Measurements from ENCODE around the gene TMA16. TPM values are rescaled to one million over a fixed set of nuclear protein-coding genes. Genes with fewer than 3 reads are reported as not detected.

Gene TMA16
- total and polyA plus RNA-seq, 2 donors (not counting 1 experiment from before 2014, with no cell fraction given) = 21.0 to 21.5 TPM

DNA sequence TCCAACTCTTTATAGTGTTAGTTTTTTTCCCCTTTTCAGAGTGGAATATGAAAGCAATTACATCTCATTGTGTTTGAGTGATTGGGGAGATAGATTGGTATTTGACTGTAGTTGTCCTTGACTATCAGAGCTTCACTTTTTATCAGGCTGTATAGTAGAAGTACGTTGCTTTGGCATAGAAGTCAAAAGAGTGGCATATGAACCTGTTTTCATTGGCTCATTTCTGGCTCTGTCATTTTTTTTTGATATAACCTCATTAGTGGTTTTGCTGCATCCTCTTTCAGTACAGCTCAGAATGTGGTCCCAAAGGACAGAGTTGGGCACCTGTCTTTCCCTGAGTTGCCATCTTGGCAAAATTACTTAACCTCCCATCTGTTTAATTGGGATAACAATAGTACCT lies 1.4 kb downstream of the TMA16 start:
- TF ChIP-seq CTCF (conservative IDR thresholded peaks at IDR 0.05 in 1 of 2, IDR thresholded peaks at IDR 0.05 in 1 of 2; ENCODE audit: low read depth in 1 of 2, low read length in 2 of 2) = no peak

GRCh38 chr4:163500586-163500985 lies 6.1 kb downstream of the TMA16 start:
- no peak for DNase-seq (ENCODE audit: low read depth in 2 of 2)
- Histone ChIP-seq H3K9me3 (ENCODE audit: control insufficient read depth, insufficient read depth, low read depth, low read length) (no peaks in the 10 kb centered on the region), H3K9ac (ENCODE audit: insufficient read depth, low read length) (no peak overlapping the region), H3K27me3 (ENCODE audit: control insufficient read depth, insufficient read depth, low read length) (no peaks in the 10 kb centered on the region), H4K20me1 (ENCODE audit: control insufficient read depth, extremely low read depth, insufficient read depth, low read length) (no peaks in the 10 kb centered on the region), H3K4me3 (replicated peaks in 1 of 4; ENCODE audit: control extremely low read depth in 1 of 4, insufficient read depth in 1 of 4, low read depth in 3 of 4, low read length in 4 of 4) (no peak overlapping the region), H3K27ac (ENCODE audit: insufficient read depth, low read length) (no peak overlapping the region), H3K36me3 (ENCODE audit: control insufficient read depth, insufficient read depth, low read length) (no peaks in the 10 kb centered on the region), H3K4me1 (ENCODE audit: control insufficient read depth, extremely low read depth, insufficient read depth, low read length) (no peaks in the 10 kb centered on the region), H2AFZ (ENCODE audit: low read length) (no peak overlapping the region), H3K79me2 (ENCODE audit: control insufficient read depth, insufficient read depth, low read length) (peaks cover 88% of the 10 kb centered on the region), H3K4me2 (ENCODE audit: extremely low read depth, insufficient read depth, low read length) (no peak overlapping the region)
- TF ChIP-seq EZH2 (IDR thresholded peaks at IDR 0.05; ENCODE audit: low read length, missing control alignments) (no peak), CTCF (conservative IDR thresholded peaks at IDR 0.05 in 1 of 2, IDR thresholded peaks at IDR 0.05 in 1 of 2; ENCODE audit: low read depth in 1 of 2, low read length in 2 of 2) (no peak)

More for the DNA sequence above, 1.4 kb downstream of the TMA16 start:
- no peaks in the 10 kb centered on the region for H3K4me1 ChIP-seq (ENCODE audit: control insufficient read depth, extremely low read depth, insufficient read depth, low read length)
- peaks cover 57% of the 10 kb centered on the region for H3K79me2 ChIP-seq (ENCODE audit: control insufficient read depth, insufficient read depth, low read length)
- no peaks in the 10 kb centered on the region for H3K36me3 ChIP-seq (ENCODE audit: control insufficient read depth, insufficient read depth, low read length)
- H3K9me3 ChIP-seq (ENCODE audit: control insufficient read depth, insufficient read depth, low read depth, low read length) = no peaks in the 10 kb centered on the region
- no peaks in the 10 kb centered on the region for H4K20me1 ChIP-seq (ENCODE audit: control insufficient read depth, extremely low read depth, insufficient read depth, low read length)
- H3K4me2 ChIP-seq (ENCODE audit: extremely low read depth, insufficient read depth, low read length) = peak overlapping the region; percentile 84
- H3K27me3 ChIP-seq (ENCODE audit: control insufficient read depth, insufficient read depth, low read length) = no peaks in the 10 kb centered on the region
- no peak overlapping the region for H3K9ac ChIP-seq (ENCODE audit: insufficient read depth, low read length)
- H2AFZ ChIP-seq (ENCODE audit: low read length) = no peak overlapping the region
- H3K27ac ChIP-seq (ENCODE audit: insufficient read depth, low read length) = no peak overlapping the region
- peak overlapping the region; percentile 79 to 99 (median 97) for H3K4me3 ChIP-seq (replicated peaks in 1 of 4; ENCODE audit: control extremely low read depth in 1 of 4, insufficient read depth in 1 of 4, low read depth in 3 of 4, low read length in 4 of 4)
- DNase-seq (ENCODE audit: low read depth in 2 of 2) = no peak

GRCh38 chr4:163505374-163505773 lies 10.9 kb downstream of the TMA16 start:
- peaks cover 3% of the 10 kb centered on the region for H3K36me3 ChIP-seq (ENCODE audit: control insufficient read depth, insufficient read depth, low read length)
- peaks cover 66% of the 10 kb centered on the region for H3K79me2 ChIP-seq (ENCODE audit: control insufficient read depth, insufficient read depth, low read length)
- H3K4me3 ChIP-seq (replicated peaks in 1 of 4; ENCODE audit: control extremely low read depth in 1 of 4, insufficient read depth in 1 of 4, low read depth in 3 of 4, low read length in 4 of 4) = no peak overlapping the region
- no peaks in the 10 kb centered on the region for H4K20me1 ChIP-seq (ENCODE audit: control insufficient read depth, extremely low read depth, insufficient read depth, low read length)
- H3K9ac ChIP-seq (ENCODE audit: insufficient read depth, low read length) = no peak overlapping the region
- H3K9me3 ChIP-seq (ENCODE audit: control insufficient read depth, insufficient read depth, low read depth, low read length) = no peaks in the 10 kb centered on the region
- DNase-seq (ENCODE audit: low read depth in 2 of 2) = peak in 1 of 2 donors; percentile 71
- no peaks in the 10 kb centered on the region for H3K4me1 ChIP-seq (ENCODE audit: control insufficient read depth, extremely low read depth, insufficient read depth, low read length)
- H2AFZ ChIP-seq (ENCODE audit: low read length) = no peak overlapping the region
- H3K4me2 ChIP-seq (ENCODE audit: extremely low read depth, insufficient read depth, low read length) = no peak overlapping the region
- no peaks in the 10 kb centered on the region for H3K27me3 ChIP-seq (ENCODE audit: control insufficient read depth, insufficient read depth, low read length)
- TF ChIP-seq CTCF (conservative IDR thresholded peaks at IDR 0.05 in 1 of 2, IDR thresholded peaks at IDR 0.05 in 1 of 2; ENCODE audit: low read depth in 1 of 2, low read length in 2 of 2) = no peak
- no peak for TF ChIP-seq EZH2 (IDR thresholded peaks at IDR 0.05; ENCODE audit: low read length, missing control alignments)
- no peak overlapping the region for H3K27ac ChIP-seq (ENCODE audit: insufficient read depth, low read length)
